GM12872 (cell line): ENCODE data around the gene SNIP1.

Experiments
- CTCF ChIP-seq: IDR thresholded peaks from 3 replicates; pipeline ENCODE4 v1.5.1; 2011; ENCODE audit warnings: low read depth, mild to moderate bottlenecking, low read length, moderate library complexity; ENCODE audit not compliant: insufficient read depth

Gene SNIP1

GRCh38 chr1:37517569-37517968, 36.5 kb downstream of the SNIP1 start:
- no peak for TF ChIP-seq CTCF

GRCh38 chr1:37515185-37516034, 38.7 kb downstream of the SNIP1 start:
- no peak for TF ChIP-seq CTCF

- TF ChIP-seq CTCF: peak; percentile 69
These were observed 39.5 kb downstream of the SNIP1 start, which contains the start of gene MEAF6 for GRCh38 chr1:37514350-37515184. Gene MEAF6, minus strand, starts transcription at chr1:37514766. Its CDS starts 20 bp downstream, at chr1:37514746.

- no peak for TF ChIP-seq CTCF
These were observed 40.2 kb downstream of the SNIP1 start for GRCh38 chr1:37513795-37514349.

GRCh38 chr1:37509181-37509580, 44.9 kb downstream of the SNIP1 start:
- peak; percentile 40; the same call in 2 of the 3 replicates for TF ChIP-seq CTCF

GRCh38 chr1:37506740-37507139, 47.4 kb downstream of the SNIP1 start:
- TF ChIP-seq CTCF: no peak

- TF ChIP-seq CTCF: no peak
These were observed 52.0 kb downstream of the SNIP1 start for GRCh38 chr1:37502104-37502503.
